ENCODE measurements around the gene ADARB1. TPM values are rescaled to one million over a fixed set of nuclear protein-coding genes. Genes with fewer than 3 reads are reported as not detected.
A peak's percentile ranks its signal among the peaks of the same experiment; 100 is the strongest.

ADARB1 gene
- total RNA-seq, 1 donor = 2.1 TPM

DNA sequence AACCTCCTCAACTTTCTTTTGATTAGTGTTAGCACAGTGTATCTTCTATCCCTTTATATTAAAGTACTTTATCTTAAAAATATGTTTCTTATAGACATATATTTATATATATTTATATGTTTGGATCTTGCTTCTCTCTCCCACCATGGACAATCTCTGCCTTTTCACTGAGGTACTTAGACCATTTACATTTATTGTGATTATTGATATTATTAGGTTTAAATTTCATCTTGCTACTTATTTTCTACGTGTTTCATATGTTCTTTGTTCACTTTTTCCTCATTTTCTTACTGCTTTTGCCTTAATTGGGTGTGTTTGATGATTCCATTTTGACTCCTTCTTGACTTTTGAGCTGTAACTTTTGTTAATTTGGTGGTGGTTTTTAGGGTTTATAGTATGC, 142.6 kb downstream of the ADARB1 start:
- TF ChIP-seq, protein P1, sequence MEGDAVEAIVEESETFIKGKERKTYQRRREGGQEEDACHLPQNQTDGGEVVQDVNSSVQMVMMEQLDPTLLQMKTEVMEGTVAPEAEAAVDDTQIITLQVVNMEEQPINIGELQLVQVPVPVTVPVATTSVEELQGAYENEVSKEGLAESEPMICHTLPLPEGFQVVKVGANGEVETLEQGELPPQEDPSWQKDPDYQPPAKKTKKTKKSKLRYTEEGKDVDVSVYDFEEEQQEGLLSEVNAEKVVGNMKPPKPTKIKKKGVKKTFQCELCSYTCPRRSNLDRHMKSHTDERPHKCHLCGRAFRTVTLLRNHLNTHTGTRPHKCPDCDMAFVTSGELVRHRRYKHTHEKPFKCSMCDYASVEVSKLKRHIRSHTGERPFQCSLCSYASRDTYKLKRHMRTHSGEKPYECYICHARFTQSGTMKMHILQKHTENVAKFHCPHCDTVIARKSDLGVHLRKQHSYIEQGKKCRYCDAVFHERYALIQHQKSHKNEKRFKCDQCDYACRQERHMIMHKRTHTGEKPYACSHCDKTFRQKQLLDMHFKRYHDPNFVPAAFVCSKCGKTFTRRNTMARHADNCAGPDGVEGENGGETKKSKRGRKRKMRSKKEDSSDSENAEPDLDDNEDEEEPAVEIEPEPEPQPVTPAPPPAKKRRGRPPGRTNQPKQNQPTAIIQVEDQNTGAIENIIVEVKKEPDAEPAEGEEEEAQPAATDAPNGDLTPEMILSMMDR (IDR thresholded peaks at IDR 0.05; ENCODE audit: insufficient read depth, low read length) = no peak
- DNase-seq (ENCODE audit: low read depth) = no peak
- H3K4me3 ChIP-seq (ENCODE audit: low read depth, low read length) = no peak overlapping the region

DNA sequence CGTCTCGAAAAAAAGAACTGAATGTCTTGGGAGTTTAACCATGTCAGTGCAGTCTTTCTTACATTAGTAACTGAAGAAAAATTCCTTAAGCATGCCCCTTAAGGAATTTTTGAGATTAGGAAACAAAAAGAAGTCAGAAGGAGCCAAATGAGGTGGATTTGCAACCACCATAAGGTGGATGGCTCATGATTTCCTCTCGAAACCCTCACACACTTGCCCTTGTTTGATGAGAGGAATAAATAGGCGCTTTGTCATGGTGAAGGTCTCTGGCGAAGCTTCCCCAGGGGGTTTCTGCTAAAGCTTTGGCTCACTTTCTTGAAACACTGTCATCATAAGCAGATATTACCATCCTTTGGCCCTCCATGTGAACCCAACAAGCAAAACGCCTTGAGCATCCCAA, 145.1 kb downstream of the ADARB1 start:
- peak; percentile 56 for DNase-seq (ENCODE audit: low read depth)
- H3K4me3 ChIP-seq (ENCODE audit: low read depth, low read length) = no peak overlapping the region
- TF ChIP-seq, protein P1 (IDR thresholded peaks at IDR 0.05; ENCODE audit: insufficient read depth, low read length) = no peak

DNA sequence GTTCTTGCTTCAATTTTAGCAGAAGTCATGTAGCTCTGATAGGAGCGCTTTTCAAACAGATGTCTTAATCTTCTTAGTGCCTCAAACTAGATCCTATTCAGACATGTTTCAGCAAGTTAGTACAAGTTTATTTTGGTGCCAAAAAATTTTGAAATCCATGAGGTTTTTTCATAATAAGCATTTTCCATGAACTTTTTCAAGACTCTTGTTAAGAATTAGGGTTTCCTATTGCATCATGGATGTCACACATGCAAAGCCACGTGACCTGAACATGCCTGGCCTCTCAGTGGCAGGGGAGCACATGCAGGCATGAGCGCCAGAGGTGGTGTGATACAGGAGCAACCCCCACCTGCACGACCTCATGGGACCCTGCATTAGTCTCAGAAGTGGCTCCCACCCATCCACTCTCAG, 145.7 kb downstream of the ADARB1 start:
- TF ChIP-seq, protein P1 (IDR thresholded peaks at IDR 0.05; ENCODE audit: insufficient read depth, low read length) = no peak
- no peak overlapping the region for H3K4me3 ChIP-seq (ENCODE audit: low read depth, low read length)
- peak; percentile 84 for DNase-seq (ENCODE audit: low read depth)

DNA sequence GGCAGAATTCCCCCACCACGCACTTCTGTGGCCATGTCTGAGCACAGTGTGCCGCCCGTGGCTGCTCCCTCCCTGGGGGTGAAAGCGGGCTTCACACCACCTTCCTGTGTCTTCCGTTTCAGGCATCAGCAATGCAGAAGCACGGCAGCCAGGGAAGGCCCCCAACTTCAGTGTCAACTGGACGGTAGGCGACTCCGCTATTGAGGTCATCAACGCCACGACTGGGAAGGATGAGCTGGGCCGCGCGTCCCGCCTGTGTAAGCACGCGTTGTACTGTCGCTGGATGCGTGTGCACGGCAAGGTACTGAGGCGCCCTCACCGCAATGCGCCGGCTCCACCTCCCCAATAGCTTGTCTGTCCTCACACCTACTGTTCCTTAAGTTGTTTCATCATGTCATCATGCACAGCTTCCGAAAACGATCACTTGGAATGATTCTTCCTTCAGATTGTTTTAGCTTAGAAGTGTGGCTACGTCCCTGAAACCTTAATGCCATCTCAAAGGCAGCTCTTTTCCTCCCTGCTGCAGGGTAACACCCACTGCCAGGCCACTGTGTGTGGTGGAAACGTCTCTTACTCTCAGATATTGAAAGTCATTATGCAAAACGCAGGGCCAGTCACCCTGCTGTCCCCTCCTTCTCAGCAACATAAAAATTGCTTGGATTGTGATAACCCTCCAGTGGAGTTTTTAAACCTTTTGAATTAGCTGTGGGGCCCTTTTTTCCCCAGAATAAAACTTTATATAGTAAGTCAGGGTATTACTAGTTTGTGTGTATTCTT, 146.5 kb downstream of the ADARB1 start:
- DNase-seq (ENCODE audit: low read depth) = no peak
- TF ChIP-seq, protein P1 (IDR thresholded peaks at IDR 0.05; ENCODE audit: insufficient read depth, low read length) = no peak
- no peak overlapping the region for H3K4me3 ChIP-seq (ENCODE audit: low read depth, low read length)

DNA sequence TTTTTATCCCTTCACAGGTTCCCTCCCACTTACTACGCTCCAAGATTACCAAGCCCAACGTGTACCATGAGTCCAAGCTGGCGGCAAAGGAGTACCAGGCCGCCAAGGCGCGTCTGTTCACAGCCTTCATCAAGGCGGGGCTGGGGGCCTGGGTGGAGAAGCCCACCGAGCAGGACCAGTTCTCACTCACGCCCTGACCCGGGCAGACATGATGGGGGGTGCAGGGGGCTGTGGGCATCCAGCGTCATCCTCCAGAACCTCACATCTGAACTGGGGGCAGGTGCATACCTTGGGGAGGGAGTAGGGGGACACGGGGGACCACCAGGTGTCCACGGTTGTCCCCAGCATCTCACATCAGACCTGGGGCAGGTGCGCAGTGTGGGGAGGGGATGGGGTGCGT, 147.6 kb downstream of the ADARB1 start:
- H3K4me3 ChIP-seq (ENCODE audit: low read depth, low read length) = no peak overlapping the region
- TF ChIP-seq, protein P1 (IDR thresholded peaks at IDR 0.05; ENCODE audit: insufficient read depth, low read length) = no peak
- no peak for DNase-seq (ENCODE audit: low read depth)

DNA sequence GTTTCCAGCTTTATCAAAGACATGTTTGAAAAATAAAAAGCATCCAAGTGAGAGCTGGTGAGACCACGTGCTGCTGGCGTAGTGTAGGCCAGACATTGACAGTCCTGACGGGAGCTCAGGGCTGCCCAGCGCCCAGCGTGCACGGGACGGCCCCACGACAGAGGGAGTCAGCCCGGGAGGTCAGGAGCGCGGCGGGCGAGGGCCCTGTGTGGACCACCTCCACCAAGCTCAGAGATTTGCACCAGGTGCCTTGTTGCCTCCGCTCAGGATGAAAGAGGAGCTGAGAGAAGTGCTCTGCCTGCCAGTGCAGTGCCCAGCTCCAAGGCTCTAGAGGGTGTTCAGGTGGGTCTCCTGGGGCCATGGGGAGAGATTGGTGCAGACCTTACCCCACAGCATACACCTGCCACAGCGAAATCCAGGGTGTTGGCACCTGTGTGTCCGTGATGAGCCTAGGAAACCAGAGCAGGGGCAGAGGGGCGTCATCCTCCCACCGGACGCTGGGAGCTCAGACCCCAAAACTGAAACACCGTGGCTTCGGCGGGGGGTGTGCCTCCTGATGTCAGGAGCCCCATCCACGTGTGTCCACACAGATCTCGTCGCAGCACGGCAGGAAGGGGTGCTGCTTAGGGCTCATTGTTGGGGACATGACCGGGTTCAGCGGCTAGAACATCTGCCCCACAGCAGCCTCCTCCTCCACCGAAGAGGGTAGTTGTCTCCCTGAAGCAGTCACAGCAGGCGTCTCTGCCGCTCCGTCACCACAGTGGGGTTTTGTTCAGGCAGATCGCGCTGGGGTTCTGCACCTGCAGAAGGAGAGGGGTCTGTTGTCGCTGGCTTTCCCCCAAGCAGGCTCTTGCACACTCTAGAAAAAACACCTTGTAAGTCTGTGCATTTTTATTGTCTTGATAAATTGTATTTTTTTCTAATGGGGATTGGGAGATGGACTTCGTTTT, 149.1 kb downstream of the ADARB1 start:
- no peak overlapping the region for H3K4me3 ChIP-seq (ENCODE audit: low read depth, low read length)
- TF ChIP-seq, protein P1 (IDR thresholded peaks at IDR 0.05; ENCODE audit: insufficient read depth, low read length) = no peak
- no peak for DNase-seq (ENCODE audit: low read depth)
